ENCODE data around the gene TFAP2B.

Gene TFAP2B

DNA sequence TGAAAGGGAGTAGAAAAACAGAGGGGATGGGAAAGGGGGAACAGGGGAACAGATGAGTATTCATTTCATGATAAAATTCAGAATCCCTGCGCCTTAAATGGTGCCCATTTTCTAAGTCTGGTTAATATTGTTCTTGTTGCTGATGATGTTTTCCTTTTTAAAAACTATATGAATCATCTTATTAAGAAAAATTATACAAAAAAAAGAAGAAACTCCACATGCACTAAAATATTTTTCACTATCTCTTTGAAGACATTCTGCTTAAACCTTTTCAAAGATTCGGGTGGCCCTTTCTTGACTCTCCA is 1.1 kb upstream of the TFAP2B start:
- in situ Hi-C loops (cut with MboI; ENCODE audit: low sequenced_read_pairs, unreplicated experiment), result loop anchor here (10.0 to 25.0 kb wide), 3 partner anchors 545 to 1195 kb away; no protein-coding TSS in a partner anchor
- DNase-seq (ENCODE audit: low spot score), result no peak
- TF ChIP-seq, protein P1, sequence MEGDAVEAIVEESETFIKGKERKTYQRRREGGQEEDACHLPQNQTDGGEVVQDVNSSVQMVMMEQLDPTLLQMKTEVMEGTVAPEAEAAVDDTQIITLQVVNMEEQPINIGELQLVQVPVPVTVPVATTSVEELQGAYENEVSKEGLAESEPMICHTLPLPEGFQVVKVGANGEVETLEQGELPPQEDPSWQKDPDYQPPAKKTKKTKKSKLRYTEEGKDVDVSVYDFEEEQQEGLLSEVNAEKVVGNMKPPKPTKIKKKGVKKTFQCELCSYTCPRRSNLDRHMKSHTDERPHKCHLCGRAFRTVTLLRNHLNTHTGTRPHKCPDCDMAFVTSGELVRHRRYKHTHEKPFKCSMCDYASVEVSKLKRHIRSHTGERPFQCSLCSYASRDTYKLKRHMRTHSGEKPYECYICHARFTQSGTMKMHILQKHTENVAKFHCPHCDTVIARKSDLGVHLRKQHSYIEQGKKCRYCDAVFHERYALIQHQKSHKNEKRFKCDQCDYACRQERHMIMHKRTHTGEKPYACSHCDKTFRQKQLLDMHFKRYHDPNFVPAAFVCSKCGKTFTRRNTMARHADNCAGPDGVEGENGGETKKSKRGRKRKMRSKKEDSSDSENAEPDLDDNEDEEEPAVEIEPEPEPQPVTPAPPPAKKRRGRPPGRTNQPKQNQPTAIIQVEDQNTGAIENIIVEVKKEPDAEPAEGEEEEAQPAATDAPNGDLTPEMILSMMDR (IDR thresholded peaks at IDR 0.05; ENCODE audit: borderline replicate concordance, control extremely low read depth, extremely low read depth, insufficient read depth, missing control alignments), result no peak

DNA sequence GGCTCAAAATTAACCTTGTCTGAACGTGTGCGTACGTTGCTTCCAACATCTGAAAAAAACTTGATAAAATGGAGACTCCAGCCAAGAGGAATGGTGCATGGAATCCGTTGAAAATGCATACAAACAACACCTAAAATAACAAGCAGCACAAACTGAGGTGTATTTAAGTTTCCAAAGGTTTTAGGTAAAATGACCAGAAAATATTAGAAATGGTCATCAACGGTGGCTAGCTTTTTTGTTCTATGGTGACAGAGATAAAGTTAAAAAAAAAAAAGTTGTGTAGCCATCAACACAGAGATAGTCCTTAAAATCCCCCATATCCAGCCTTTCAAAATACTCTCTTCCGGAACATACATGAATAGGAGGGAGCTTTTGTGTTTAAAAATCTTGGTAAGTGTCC is 651 bp upstream of the TFAP2B start:
- TF ChIP-seq, protein P1 (IDR thresholded peaks at IDR 0.05; ENCODE audit: borderline replicate concordance, control extremely low read depth, extremely low read depth, insufficient read depth, missing control alignments), result no peak
- in situ Hi-C loops (cut with MboI; ENCODE audit: low sequenced_read_pairs, unreplicated experiment), result loop anchor here (10.0 to 25.0 kb wide), 3 partner anchors 544 to 1194 kb away; no protein-coding TSS in a partner anchor
- DNase-seq (ENCODE audit: low spot score), result no peak

DNA sequence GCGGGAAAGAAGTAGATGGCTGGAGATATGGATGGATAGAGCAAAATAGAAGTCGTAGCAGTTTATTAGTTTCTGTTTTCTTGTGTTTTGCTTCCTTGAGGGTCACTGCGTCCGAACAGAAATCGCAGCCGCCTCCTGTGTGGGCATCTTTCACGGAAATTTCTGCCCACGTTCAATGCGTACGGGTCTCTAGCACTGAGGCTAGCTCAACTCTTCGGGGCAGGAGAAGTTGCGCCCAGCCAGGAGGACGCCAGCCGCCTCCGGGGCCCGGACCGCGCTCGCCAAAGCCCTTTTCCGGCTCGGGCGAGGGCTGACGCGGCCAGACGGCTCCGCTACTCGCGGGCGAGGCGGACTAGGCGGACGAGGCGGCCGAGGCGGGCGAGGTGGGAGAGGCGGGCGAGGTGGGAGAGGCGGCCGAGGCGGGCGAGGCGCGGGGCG is 814 bp downstream of the TFAP2B start:
- TF ChIP-seq, protein P1 (IDR thresholded peaks at IDR 0.05; ENCODE audit: borderline replicate concordance, control extremely low read depth, extremely low read depth, insufficient read depth, missing control alignments), result no peak
- in situ Hi-C loops (cut with MboI; ENCODE audit: low sequenced_read_pairs, unreplicated experiment), result loop anchor here (10.0 to 25.0 kb wide), 3 partner anchors 543 to 1193 kb away; no protein-coding TSS in a partner anchor
- no peak for DNase-seq (ENCODE audit: low spot score)

DNA sequence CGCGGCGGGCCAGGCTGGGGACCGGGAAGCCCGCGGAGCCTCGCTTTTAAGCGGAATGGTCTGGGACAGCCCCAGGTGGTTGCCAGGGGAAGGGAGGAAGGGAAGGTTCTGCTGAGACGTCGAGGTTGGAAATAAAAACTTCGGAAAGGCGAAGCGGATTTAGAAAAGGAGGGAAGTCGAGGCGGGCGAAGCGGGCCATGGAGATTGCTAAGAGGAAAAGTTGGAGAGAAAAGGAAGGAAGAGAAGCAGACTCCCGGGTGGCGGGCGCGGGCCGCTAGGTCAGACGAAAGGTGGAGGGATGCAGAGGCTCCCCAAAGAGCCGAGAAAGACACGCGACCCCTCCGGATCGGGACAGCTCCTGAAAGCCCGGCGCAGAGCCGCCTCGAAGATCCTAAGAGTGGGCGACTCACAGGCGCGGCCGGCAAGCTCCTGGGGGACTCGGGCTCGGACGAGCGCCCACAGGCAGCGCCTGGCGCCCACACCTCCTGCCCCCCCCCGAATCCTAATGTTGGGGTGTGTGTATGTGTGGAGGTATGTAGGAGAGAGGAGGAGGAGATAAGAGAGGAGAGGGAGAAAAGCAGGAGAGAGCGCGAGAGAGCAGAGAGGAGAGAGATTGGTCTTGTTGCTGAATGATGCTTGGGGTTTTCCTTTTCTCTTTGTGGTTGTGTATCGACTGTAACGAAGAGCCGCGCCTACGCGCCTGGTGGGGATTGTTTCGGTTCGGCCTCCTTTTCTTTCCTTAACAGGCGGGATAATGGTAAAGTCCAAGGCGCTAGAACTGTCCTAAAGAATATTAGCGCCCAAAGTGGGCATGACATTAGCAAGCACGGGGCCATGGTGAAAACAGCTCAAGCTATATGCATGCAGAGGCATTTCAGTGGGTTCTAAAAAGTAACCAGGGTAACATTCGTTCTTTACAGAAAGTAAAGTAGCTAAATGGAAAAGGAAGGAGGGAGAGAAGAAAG is 1.5 kb downstream of the TFAP2B start:
- in situ Hi-C loops (cut with MboI; ENCODE audit: low sequenced_read_pairs, unreplicated experiment), result loop anchor here (10.0 to 25.0 kb wide), 3 partner anchors 542 to 1192 kb away; no protein-coding TSS in a partner anchor
- no peak for DNase-seq (ENCODE audit: low spot score)
- TF ChIP-seq, protein P1 (IDR thresholded peaks at IDR 0.05; ENCODE audit: borderline replicate concordance, control extremely low read depth, extremely low read depth, insufficient read depth, missing control alignments), result no peak

DNA sequence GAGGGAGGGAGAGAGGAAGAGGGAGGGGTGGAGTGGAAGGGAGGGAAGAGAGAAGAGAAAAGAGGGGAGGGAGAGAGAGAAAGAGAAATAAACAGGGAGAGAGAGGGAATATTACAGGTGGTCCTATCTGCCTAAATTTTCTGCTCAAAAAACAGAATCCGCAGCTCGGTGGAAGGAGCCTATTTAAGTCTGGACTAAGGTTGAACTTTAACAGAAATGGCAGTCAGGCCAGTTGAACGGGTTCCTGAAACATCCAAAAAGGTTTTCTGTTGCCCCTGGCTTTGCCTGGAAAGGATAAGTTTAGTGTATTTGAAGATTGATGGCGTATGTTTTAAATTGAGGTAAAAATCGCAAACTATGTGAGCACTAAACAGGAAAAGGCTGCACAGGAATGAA is 2.2 kb downstream of the TFAP2B start:
- TF ChIP-seq, protein P1 (IDR thresholded peaks at IDR 0.05; ENCODE audit: borderline replicate concordance, control extremely low read depth, extremely low read depth, insufficient read depth, missing control alignments), result no peak
- no peak for DNase-seq (ENCODE audit: low spot score)

DNA sequence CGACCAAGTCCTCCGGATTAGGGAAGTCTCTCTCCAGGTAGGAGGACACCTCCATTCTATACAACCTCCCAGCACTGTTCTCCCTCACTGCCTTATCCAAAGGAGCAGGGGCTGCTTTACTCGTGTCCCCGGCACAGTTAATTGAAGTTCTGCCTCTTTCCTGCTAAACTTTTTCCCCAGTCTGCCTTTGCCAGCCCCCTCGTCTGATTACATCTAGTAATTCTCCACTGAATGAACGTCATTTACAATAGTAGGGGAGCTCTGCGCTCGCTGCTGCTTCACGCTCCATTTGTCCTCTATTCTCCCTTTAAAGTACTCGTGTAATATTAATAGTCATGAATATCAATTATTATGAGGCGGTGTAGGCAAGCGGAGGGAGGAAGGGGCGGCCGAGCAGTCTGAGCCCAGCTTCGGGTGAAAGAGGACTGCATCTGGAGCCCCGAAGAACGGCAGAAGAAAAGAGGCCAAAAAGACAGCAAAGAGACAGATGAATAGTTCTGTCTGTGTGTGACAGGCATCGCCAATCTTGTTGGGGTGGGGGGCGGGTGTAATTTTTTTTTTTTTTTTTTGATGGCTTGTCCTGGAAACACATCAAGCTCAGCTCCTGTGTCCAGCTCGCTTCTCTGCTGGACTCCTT is 2.9 kb downstream of the TFAP2B start:
- no peak for DNase-seq (ENCODE audit: low spot score)
- in situ Hi-C loops (cut with MboI; ENCODE audit: low sequenced_read_pairs, unreplicated experiment), result loop anchor here (25.0 kb wide), 2 partner anchors 541 to 1191 kb away; no protein-coding TSS in a partner anchor

More for the DNA sequence above, 2.2 kb downstream of the TFAP2B start:
- in situ Hi-C loops (cut with MboI; ENCODE audit: low sequenced_read_pairs, unreplicated experiment), result loop anchor here (25.0 kb wide), 2 partner anchors 541 to 1191 kb away; no protein-coding TSS in a partner anchor

More for the DNA sequence above, 2.9 kb downstream of the TFAP2B start:
- TF ChIP-seq, protein P1 (IDR thresholded peaks at IDR 0.05; ENCODE audit: borderline replicate concordance, control extremely low read depth, extremely low read depth, insufficient read depth, missing control alignments), result no peak
